NOMO-1 treated with dmso at 0.1 percent for 144 hours (cell line): ENCODE measurements around the gene TMEM130.

ENCODE experiments used
- DNase-seq: peaks from one replicate; lab custom pipeline; 2025; ENCODE audit not compliant: unreplicated experiment; lab: John Stamatoyannopoulos, UW

The TMEM130 gene

GRCh38 chr7:98869597-98870120 lies at the start of gene TMEM130:
Gene TMEM130, minus strand, starts transcription at chr7:98870014. Its CDS starts 153 bp downstream, at chr7:98869861.
- DNase-seq = no peak

DNA sequence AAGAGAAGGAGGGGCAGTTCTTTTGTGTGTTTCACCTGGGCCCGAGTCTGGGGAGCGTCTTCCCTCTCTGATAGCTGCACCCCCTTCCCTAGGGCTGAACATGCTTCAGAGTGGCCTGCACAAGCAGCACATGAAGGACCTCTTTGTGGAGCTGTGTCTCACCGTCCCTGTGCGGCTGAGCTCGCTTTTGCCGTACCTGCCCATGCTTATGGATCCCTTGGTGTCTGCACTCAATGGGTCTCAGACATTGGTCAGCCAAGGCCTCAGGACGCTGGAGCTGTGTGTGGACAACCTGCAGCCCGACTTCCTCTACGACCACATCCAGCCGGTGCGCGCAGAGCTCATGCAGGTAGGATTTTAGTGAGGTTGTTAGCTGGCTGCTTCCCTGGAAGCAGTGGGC lies 47.5 kb upstream of the TMEM130 start:
- no peak for DNase-seq

DNA sequence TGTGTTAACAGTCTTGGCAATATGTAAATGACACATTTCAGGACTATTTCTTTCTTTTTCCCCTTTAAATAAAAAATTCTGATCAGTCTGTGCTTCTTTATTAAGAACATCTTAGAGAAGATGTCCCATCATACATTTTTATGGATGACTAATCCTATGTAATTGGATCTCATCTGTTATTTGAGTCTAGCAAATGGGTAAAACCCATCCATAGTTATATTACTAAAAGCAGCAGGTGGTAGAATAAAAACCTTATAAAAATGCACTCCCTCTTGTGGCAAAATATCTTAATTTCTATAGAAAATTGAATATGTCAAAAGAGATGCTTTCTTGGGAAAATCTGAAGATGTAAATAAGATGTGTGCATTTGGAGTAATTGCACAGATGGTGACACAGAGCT lies 43.8 kb upstream of the TMEM130 start:
- no peak for DNase-seq

DNA sequence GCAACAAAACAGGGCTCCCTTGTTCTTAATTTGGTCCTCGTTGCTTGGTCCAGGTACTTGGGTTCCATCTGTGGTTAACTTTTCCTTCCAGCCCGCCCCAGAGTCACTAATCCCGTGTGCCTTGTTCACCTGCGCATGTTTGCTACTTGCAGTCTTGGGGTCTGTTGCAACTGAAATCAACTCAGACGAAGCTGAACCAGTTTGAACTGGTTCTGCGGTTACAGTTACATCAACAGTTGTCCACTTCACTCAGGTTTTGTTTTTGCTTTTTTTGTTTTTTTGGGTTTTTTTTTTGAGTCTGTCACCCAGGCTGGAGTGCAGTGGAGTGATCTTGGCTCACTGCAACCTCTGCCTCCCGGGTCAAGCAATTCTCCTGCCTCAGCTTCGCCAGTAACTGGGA lies 43.2 kb upstream of the TMEM130 start:
- no peak for DNase-seq

GRCh38 chr7:98911916-98912315 lies 42.1 kb upstream of the TMEM130 start:
- no peak for DNase-seq

GRCh38 chr7:98910427-98910826 lies 40.6 kb upstream of the TMEM130 start:
- DNase-seq = no peak

DNA sequence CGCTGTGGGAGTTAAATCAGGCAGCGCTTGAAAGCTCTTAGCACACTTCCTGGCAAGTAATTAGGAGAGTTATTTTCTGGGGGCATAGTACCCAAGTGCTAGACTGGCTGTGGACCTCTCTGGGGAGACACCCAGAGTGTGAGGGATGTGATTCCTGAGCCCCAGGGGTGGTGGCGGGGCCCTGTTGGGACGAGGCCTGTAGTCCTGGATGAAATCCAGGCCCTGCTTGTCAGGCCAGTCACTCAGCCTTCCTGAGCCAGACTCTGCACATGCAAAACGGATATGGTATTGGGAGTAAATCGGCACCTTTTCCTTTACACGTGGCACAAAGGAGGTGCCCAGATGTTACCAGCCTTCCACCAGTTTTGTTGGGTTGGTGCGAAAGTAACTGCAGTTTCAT lies 39.7 kb upstream of the TMEM130 start:
- no peak for DNase-seq

DNA sequence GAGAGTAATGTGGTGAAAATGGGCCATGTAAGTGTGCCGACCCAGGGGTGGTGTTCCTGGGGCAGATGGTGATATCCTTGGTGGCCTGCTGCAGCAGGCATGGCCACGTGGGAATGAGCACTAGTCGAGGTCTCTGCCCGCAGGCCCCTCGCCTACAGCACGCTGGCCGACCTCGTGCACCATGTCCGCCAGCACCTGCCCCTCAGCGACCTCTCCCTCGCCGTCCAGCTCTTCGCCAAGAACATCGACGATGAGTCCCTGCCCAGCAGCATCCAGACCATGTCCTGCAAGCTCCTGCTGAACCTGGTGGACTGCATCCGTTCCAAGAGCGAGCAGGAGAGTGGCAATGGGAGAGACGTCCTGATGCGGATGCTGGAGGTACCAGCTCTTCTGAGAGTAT lies 38.8 kb upstream of the TMEM130 start:
- no peak for DNase-seq

DNA sequence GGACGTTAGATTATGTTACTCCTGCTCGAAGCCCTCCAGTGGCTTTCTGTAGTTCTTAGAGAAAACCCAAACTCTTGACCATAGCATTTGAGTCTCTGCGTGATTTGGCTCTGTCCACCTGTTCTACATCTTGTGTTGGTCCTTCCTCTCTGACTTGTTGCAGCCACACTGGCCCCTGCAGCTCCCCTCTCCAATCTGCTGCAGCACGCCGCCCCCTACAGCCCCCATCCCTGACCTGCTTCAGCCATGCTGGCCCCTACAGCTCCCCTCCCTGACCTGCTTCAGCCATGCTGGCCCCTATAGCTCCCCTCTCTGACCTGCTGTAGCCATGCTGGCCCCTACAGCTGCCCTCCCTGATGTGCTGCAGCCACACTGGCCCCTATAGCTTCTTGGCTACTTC lies 37.8 kb upstream of the TMEM130 start:
- no peak for DNase-seq

DNA sequence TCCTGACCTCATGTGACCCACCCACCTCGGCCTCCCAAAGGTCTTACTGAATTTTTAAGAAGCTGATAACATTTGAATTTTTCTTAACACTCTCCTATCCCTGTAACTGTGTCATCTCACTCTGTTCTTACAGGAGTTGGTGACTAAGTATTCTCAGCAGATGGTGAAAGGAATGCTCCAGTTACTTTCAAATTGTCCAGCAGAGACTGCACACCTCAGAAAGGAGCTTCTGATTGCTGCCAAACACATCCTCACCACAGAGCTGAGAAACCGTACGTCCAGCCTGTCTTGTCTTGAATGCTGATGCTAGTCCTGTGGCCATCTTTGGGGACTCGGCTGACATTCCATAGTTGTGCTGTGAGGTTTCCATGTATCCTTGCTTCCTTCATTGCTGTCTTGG lies 33.4 kb upstream of the TMEM130 start:
- DNase-seq = no peak

DNA sequence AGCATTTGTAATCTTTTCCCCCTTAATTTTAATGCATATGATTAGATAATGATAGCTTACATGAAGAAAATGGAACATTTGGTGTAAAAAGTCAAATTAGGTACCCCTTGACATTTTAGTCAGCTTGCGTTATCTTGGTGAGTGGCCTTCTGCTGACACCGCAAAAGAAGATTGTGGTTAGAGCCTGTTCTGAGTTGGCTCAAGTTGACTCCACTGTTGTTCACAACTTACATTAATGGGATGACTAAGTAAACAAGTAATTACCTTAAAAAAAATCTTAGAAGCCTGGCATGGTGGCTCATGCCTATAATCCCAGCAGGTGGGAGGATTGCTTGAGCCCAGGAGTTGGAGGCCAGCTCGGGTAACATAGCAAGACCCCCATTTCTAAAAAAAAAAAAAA lies 32.7 kb upstream of the TMEM130 start:
- DNase-seq = no peak

GRCh38 chr7:98900815-98901214 lies 31.0 kb upstream of the TMEM130 start:
- DNase-seq = no peak

DNA sequence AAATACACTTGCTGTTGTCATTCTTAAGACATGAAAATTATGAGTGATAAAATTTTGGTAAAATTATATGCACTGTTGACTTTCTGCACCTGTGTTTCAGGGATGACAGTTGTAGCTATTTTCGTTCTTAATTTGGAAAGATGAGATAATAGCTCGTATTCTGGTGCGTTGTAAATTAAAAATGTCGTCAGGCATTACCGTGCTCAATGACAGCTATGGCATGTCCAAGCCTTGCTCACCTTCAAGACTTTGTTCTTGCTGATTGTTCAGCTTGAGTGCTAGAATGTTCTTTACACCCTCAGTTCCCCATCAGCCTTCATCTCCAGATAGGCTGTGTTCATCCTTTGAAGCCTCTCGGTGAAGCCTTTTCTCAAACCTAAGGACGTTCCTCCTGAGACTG lies 30.0 kb upstream of the TMEM130 start:
- no peak for DNase-seq

GRCh38 chr7:98892609-98893008 lies 22.8 kb upstream of the TMEM130 start:
- DNase-seq = no peak

- no peak for DNase-seq
These were observed 17.2 kb upstream of the TMEM130 start for GRCh38 chr7:98887038-98887437.

DNA sequence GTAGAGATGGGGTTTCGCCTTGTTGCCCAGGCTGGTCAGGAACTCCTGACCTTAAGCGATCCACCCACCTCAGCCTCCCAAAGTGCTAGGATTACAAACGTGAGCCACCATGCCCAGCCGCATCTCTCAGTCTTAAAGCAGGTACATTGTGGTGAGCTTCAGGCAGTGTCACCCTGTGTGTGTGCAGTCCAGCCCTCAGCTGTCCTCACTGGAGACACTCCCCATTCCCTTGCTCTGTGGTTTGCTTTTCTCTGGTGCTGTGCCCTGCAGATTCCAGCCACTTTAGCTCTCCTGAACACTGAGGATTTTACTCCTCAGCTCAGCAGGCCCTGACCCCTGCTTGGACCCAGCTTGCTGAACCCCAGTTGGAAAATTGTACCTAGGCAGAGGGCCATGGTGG lies 14.6 kb upstream of the TMEM130 start:
- DNase-seq = no peak

- no peak for DNase-seq
These were observed 11.9 kb upstream of the TMEM130 start for GRCh38 chr7:98881561-98882315.

- DNase-seq = no peak
These were observed 10.7 kb upstream of the TMEM130 start for GRCh38 chr7:98880485-98880884.

DNA sequence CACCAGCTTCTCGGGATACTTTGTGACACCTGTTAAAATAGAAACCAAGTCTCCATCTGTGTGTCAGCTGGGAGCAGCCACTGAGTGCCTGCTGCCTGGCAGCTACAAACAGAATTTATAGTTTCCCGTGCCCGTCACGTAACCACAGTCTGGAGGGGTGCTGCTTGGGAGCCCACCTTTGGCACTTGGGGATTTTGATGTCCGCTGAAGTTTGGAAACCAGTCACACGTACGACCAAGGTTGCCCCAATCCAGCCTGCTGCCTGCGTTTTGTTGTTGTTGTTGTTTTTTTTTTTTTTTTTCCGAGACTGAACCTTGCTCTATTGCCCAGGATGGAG lies 10.1 kb upstream of the TMEM130 start:
- no peak for DNase-seq

DNA sequence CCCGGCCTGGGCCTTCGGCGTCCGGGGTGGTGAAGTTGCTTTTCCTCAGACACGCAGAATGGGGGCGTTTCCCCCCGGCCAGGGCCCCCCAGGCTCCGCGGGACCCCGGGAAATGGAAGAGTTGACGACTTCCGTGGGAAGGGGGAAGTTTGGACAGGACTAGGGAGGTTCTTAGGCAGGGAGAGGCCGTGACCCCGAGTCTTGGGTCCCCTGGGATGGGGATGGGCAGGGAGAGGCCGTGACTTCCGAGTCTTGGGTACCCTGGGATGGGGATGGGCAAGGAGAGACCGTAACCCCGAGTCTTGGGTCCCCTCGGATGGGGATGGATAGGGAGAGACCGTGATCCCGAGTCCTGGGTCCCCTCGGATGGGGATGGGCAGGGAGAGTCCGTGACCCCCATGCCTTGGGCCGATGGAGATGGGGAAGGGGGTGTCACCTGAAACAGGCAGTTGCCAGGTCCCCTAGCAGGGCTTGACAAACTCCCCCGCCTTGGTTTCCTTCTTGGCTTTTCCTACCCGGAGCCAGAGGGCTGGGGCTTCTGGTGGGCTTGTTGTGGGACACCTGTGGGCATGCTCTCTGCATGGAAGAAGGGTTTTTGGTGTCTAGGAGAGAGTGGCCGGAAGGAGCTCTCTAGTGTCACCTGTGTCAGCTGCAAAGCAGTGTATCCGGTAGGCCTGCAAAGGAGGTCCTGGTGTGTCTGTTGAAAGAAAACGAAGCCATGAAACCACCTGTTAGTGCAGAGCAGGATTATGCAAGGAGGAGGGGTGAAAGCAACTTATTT lies 9.6 kb upstream of the TMEM130 start:
- peak; percentile 24 for DNase-seq

GRCh38 chr7:98878365-98879197 lies 8.8 kb upstream of the TMEM130 start, which contains the start of gene TRRAP:
Gene TRRAP, plus strand, starts transcription at chr7:98878532. Its CDS starts 2,619 bp downstream, at chr7:98881151.
- DNase-seq = peak; percentile 65
